HUES6 (cell line): Measurements from ENCODE around the gene DMD.

ENCODE experiments used
- H3K27ac ChIP-seq: 2 replicates; pipeline ENCODE4 v1.7.0; 2013; ENCODE audit warnings: low read depth, mild to moderate bottlenecking, low read length, inconsistent platforms
- H3K27me3 ChIP-seq: 2 replicates; pipeline ENCODE4 v1.6.1; 2013; ENCODE audit warnings: low read length; ENCODE audit not compliant: control insufficient read depth, insufficient read depth
- H3K36me3 ChIP-seq: 2 replicates; pipeline ENCODE4 v1.6.1; 2013; ENCODE audit warnings: low read length; ENCODE audit not compliant: control insufficient read depth, insufficient read depth
- H3K4me1 ChIP-seq: 2 replicates; pipeline ENCODE4 v1.6.1; 2013; ENCODE audit warnings: low read length; ENCODE audit not compliant: control insufficient read depth, insufficient read depth
- H3K4me3 ChIP-seq: 2 replicates; pipeline ENCODE4 v1.5.1; 2013; ENCODE audit warnings: low read depth, low read length
- H3K9ac ChIP-seq: one replicate; pipeline ENCODE4 v1.6.1; 2013; ENCODE audit warnings: mild to moderate bottlenecking, low read length
- H3K9me3 ChIP-seq: 2 replicates; pipeline ENCODE4 v1.6.1; 2013; ENCODE audit warnings: low read depth, low read length; ENCODE audit not compliant: control insufficient read depth, insufficient read depth

The DMD gene

GRCh38 chrX:31545726-31546125 lies 1665.6 kb downstream of the DMD start:
- peaks cover 23% of the 10 kb centered on the region for H3K4me1 ChIP-seq
- no peaks in the 10 kb centered on the region for H3K36me3 ChIP-seq
- H3K9ac ChIP-seq, result no peak overlapping the region
- H3K27ac ChIP-seq, result no peak overlapping the region
- H3K9me3 ChIP-seq, result no peaks in the 10 kb centered on the region
- H3K27me3 ChIP-seq, result no peaks in the 10 kb centered on the region; the same call in 1 of the 2 replicates
- no peak overlapping the region for H3K4me3 ChIP-seq

- no peak overlapping the region for H3K9ac ChIP-seq
- no peaks in the 10 kb centered on the region for H3K36me3 ChIP-seq
- H3K4me3 ChIP-seq, result no peak overlapping the region
- H3K27me3 ChIP-seq, result no peaks in the 10 kb centered on the region
- no peak overlapping the region for H3K27ac ChIP-seq
- H3K9me3 ChIP-seq, result no peaks in the 10 kb centered on the region
- peaks cover 23% of the 10 kb centered on the region for H3K4me1 ChIP-seq
Observed at GRCh38 chrX:31545191-31545590, 1666.2 kb downstream of the DMD start.

- no peak overlapping the region for H3K27ac ChIP-seq
- H3K27me3 ChIP-seq, result no peaks in the 10 kb centered on the region
- H3K4me1 ChIP-seq, result peaks cover 23% of the 10 kb centered on the region
- no peak overlapping the region for H3K4me3 ChIP-seq
- no peaks in the 10 kb centered on the region for H3K9me3 ChIP-seq
- no peak overlapping the region for H3K9ac ChIP-seq
- H3K36me3 ChIP-seq, result no peaks in the 10 kb centered on the region
Observed at GRCh38 chrX:31543634-31544033, 1667.7 kb downstream of the DMD start.

GRCh38 chrX:31542566-31542965 lies 1668.8 kb downstream of the DMD start:
- no peak overlapping the region for H3K27ac ChIP-seq
- no peaks in the 10 kb centered on the region for H3K36me3 ChIP-seq
- H3K9ac ChIP-seq, result no peak overlapping the region

GRCh38 chrX:31540313-31540712 lies 1671.0 kb downstream of the DMD start:
- H3K27ac ChIP-seq, result no peak overlapping the region
- H3K9ac ChIP-seq, result no peak overlapping the region
- peaks cover 4% of the 10 kb centered on the region; the same call in 1 of the 2 replicates for H3K27me3 ChIP-seq
- H3K4me3 ChIP-seq, result no peak overlapping the region
- no peaks in the 10 kb centered on the region for H3K4me1 ChIP-seq
- no peaks in the 10 kb centered on the region for H3K36me3 ChIP-seq
- H3K9me3 ChIP-seq, result no peaks in the 10 kb centered on the region

More at GRCh38 chrX:31542566-31542965, 1668.8 kb downstream of the DMD start:
- Histone ChIP-seq H3K9me3 (no peaks in the 10 kb centered on the region), H3K4me1 (peaks cover 17% of the 10 kb centered on the region), H3K4me3 (no peak overlapping the region), H3K27me3 (no peaks in the 10 kb centered on the region)

GRCh38 chrX:31527455-31528126 lies 1683.8 kb downstream of the DMD start:
- H3K4me3 ChIP-seq, result no peak overlapping the region
- no peaks in the 10 kb centered on the region for H3K9me3 ChIP-seq
- H3K27ac ChIP-seq, result no peak overlapping the region
- H3K36me3 ChIP-seq, result no peaks in the 10 kb centered on the region
- no peaks in the 10 kb centered on the region; the same call in 1 of the 2 replicates for H3K4me1 ChIP-seq
- no peak overlapping the region for H3K9ac ChIP-seq
- H3K27me3 ChIP-seq, result peaks cover 3% of the 10 kb centered on the region; the same call in 1 of the 2 replicates

GRCh38 chrX:31523884-31524536 lies 1687.3 kb downstream of the DMD start:
- Histone ChIP-seq H3K4me1 (no peaks in the 10 kb centered on the region; the same call in 1 of the 2 replicates), H3K27ac (no peak overlapping the region), H3K9ac (no peak overlapping the region), H3K9me3 (no peaks in the 10 kb centered on the region), H3K4me3 (no peak overlapping the region), H3K27me3 (peaks cover 3% of the 10 kb centered on the region; the same call in 1 of the 2 replicates), H3K36me3 (no peaks in the 10 kb centered on the region)

GRCh38 chrX:31522760-31523159 lies 1688.6 kb downstream of the DMD start:
- no peak overlapping the region for H3K4me3 ChIP-seq
- no peaks in the 10 kb centered on the region for H3K36me3 ChIP-seq
- no peak overlapping the region for H3K27ac ChIP-seq
- no peak overlapping the region for H3K9ac ChIP-seq
- H3K27me3 ChIP-seq, result peaks cover 3% of the 10 kb centered on the region; the same call in 1 of the 2 replicates
- H3K4me1 ChIP-seq, result no peaks in the 10 kb centered on the region; the same call in 1 of the 2 replicates
- no peaks in the 10 kb centered on the region for H3K9me3 ChIP-seq

GRCh38 chrX:31521941-31522340 lies 1689.4 kb downstream of the DMD start:
- no peaks in the 10 kb centered on the region; the same call in 1 of the 2 replicates for H3K4me1 ChIP-seq
- H3K27me3 ChIP-seq, result peaks cover 3% of the 10 kb centered on the region; the same call in 1 of the 2 replicates
- H3K9me3 ChIP-seq, result no peaks in the 10 kb centered on the region
- H3K36me3 ChIP-seq, result no peaks in the 10 kb centered on the region
- no peak overlapping the region for H3K9ac ChIP-seq
- no peak overlapping the region for H3K27ac ChIP-seq
- H3K4me3 ChIP-seq, result no peak overlapping the region

- H3K27me3 ChIP-seq, result no peaks in the 10 kb centered on the region; the same call in 1 of the 2 replicates
- no peaks in the 10 kb centered on the region for H3K9me3 ChIP-seq
- no peaks in the 10 kb centered on the region for H3K4me1 ChIP-seq
- H3K36me3 ChIP-seq, result no peaks in the 10 kb centered on the region
- H3K27ac ChIP-seq, result no peak overlapping the region
- H3K9ac ChIP-seq, result no peak overlapping the region
- no peak overlapping the region for H3K4me3 ChIP-seq
Observed at GRCh38 chrX:31516527-31516926, 1694.8 kb downstream of the DMD start.

GRCh38 chrX:31508338-31508737 lies 1703.0 kb downstream of the DMD start:
- Histone ChIP-seq H3K27ac (no peak overlapping the region), H3K36me3 (no peaks in the 10 kb centered on the region), H3K4me1 (no peaks in the 10 kb centered on the region), H3K4me3 (no peak overlapping the region), H3K27me3 (no peaks in the 10 kb centered on the region; the same call in 1 of the 2 replicates), H3K9ac (no peak overlapping the region), H3K9me3 (no peaks in the 10 kb centered on the region)
